Measurements from ENCODE around the gene E2F7.

DNA sequence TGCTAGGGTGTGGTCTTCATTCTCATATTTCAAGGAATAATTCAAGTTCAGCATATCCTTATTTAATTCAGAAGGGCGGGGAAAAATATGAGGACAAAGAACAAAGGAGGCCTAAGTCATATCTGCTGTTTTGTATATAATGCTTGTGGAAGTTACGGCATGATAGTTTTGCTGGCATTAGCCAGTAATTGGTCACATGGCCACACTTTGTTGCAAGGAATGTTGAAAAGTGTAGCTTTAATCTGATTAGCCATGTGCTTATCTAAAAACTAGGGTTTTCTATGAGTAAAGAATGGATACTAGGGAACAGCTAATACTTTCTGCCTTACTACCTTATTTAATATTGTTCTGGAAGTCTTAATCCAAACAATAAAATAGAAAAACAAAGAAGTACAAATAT is 34.4 kb upstream of the E2F7 start:
- TF ChIP-seq, protein P1, sequence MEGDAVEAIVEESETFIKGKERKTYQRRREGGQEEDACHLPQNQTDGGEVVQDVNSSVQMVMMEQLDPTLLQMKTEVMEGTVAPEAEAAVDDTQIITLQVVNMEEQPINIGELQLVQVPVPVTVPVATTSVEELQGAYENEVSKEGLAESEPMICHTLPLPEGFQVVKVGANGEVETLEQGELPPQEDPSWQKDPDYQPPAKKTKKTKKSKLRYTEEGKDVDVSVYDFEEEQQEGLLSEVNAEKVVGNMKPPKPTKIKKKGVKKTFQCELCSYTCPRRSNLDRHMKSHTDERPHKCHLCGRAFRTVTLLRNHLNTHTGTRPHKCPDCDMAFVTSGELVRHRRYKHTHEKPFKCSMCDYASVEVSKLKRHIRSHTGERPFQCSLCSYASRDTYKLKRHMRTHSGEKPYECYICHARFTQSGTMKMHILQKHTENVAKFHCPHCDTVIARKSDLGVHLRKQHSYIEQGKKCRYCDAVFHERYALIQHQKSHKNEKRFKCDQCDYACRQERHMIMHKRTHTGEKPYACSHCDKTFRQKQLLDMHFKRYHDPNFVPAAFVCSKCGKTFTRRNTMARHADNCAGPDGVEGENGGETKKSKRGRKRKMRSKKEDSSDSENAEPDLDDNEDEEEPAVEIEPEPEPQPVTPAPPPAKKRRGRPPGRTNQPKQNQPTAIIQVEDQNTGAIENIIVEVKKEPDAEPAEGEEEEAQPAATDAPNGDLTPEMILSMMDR (IDR thresholded peaks at IDR 0.05), result no peak
- no peak for TF ChIP-seq SMAD3 (CRISPR knock-in tag; IDR thresholded peaks at IDR 0.05; ENCODE audit: borderline replicate concordance)
- TF ChIP-seq, protein P2, sequence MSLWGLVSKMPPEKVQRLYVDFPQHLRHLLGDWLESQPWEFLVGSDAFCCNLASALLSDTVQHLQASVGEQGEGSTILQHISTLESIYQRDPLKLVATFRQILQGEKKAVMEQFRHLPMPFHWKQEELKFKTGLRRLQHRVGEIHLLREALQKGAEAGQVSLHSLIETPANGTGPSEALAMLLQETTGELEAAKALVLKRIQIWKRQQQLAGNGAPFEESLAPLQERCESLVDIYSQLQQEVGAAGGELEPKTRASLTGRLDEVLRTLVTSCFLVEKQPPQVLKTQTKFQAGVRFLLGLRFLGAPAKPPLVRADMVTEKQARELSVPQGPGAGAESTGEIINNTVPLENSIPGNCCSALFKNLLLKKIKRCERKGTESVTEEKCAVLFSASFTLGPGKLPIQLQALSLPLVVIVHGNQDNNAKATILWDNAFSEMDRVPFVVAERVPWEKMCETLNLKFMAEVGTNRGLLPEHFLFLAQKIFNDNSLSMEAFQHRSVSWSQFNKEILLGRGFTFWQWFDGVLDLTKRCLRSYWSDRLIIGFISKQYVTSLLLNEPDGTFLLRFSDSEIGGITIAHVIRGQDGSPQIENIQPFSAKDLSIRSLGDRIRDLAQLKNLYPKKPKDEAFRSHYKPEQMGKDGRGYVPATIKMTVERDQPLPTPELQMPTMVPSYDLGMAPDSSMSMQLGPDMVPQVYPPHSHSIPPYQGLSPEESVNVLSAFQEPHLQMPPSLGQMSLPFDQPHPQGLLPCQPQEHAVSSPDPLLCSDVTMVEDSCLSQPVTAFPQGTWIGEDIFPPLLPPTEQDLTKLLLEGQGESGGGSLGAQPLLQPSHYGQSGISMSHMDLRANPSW (CRISPR knock-in tag; conservative IDR thresholded peaks at IDR 0.05; ENCODE audit: low read depth), result no peak
- TF ChIP-seq FOXJ3 (CRISPR knock-in tag; IDR thresholded peaks at IDR 0.05; ENCODE audit: borderline replicate concordance), result no peak
- TF ChIP-seq, protein P3, sequence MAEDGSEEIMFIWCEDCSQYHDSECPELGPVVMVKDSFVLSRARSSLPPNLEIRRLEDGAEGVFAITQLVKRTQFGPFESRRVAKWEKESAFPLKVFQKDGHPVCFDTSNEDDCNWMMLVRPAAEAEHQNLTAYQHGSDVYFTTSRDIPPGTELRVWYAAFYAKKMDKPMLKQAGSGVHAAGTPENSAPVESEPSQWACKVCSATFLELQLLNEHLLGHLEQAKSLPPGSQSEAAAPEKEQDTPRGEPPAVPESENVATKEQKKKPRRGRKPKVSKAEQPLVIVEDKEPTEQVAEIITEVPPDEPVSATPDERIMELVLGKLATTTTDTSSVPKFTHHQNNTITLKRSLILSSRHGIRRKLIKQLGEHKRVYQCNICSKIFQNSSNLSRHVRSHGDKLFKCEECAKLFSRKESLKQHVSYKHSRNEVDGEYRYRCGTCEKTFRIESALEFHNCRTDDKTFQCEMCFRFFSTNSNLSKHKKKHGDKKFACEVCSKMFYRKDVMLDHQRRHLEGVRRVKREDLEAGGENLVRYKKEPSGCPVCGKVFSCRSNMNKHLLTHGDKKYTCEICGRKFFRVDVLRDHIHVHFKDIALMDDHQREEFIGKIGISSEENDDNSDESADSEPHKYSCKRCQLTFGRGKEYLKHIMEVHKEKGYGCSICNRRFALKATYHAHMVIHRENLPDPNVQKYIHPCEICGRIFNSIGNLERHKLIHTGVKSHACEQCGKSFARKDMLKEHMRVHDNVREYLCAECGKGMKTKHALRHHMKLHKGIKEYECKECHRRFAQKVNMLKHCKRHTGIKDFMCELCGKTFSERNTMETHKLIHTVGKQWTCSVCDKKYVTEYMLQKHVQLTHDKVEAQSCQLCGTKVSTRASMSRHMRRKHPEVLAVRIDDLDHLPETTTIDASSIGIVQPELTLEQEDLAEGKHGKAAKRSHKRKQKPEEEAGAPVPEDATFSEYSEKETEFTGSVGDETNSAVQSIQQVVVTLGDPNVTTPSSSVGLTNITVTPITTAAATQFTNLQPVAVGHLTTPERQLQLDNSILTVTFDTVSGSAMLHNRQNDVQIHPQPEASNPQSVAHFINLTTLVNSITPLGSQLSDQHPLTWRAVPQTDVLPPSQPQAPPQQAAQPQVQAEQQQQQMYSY (CRISPR knock-in tag; IDR thresholded peaks at IDR 0.05), result no peak
- no peak for TF ChIP-seq JUN (CRISPR knock-in tag; IDR thresholded peaks at IDR 0.05)
- TF ChIP-seq KAT7 (CRISPR knock-in tag; IDR thresholded peaks at IDR 0.05; ENCODE audit: borderline replicate concordance), result no peak
- TF ChIP-seq, protein P4, sequence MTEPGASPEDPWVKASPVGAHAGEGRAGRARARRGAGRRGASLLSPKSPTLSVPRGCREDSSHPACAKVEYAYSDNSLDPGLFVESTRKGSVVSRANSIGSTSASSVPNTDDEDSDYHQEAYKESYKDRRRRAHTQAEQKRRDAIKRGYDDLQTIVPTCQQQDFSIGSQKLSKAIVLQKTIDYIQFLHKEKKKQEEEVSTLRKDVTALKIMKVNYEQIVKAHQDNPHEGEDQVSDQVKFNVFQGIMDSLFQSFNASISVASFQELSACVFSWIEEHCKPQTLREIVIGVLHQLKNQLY (CRISPR knock-in tag; IDR thresholded peaks at IDR 0.05), result no peak
- TF ChIP-seq GABPB1 (CRISPR knock-in tag; IDR thresholded peaks at IDR 0.05), result no peak
- TF ChIP-seq NFE2L1 (CRISPR knock-in tag; IDR thresholded peaks at IDR 0.05), result no peak
- TF ChIP-seq CREM (CRISPR knock-in tag; IDR thresholded peaks at IDR 0.05), result no peak
- TF ChIP-seq CREB1 (CRISPR knock-in tag; IDR thresholded peaks at IDR 0.05), result no peak
- TF ChIP-seq ZNF263 (CRISPR knock-in tag; IDR thresholded peaks at IDR 0.05; ENCODE audit: low read depth), result no peak
